Measurements from ENCODE around the gene CACTIN. TPM values are rescaled to one million over a fixed set of nuclear protein-coding genes. Genes with fewer than 3 reads are reported as not detected.
"Not testable (repeated sequence)": the region's sequence is repeated elsewhere in the genome, so short reads cannot be mapped to it uniquely, and the experiment has no call there.

Gene CACTIN
- total RNA-seq, 1 donor from 2014 or later, result 21.6 TPM

GRCh38 chr19:3648037-3648905, 21.7 kb upstream of the CACTIN start:
- DNase-seq (ENCODE audit: low spot score in 2 of 2), result no peak
- no peak for FAIRE-seq

GRCh38 chr19:3647102-3647501, 20.5 kb upstream of the CACTIN start:
- FAIRE-seq; DNase-seq (ENCODE audit: low spot score in 2 of 2): not testable (repeated sequence)

- DNase-seq (ENCODE audit: low spot score in 2 of 2), result no peak
- FAIRE-seq, result no peak
Observed at GRCh38 chr19:3646336-3647092, 19.9 kb upstream of the CACTIN start.

- FAIRE-seq (no peak), DNase-seq (ENCODE audit: low spot score in 2 of 2) (no peak)
Observed at GRCh38 chr19:3645726-3646125, 19.1 kb upstream of the CACTIN start.

GRCh38 chr19:3645067-3645396, 18.4 kb upstream of the CACTIN start:
- DNase-seq (ENCODE audit: low spot score in 2 of 2) (no peak), FAIRE-seq (no peak)

GRCh38 chr19:3644351-3645066, 17.9 kb upstream of the CACTIN start:
- DNase-seq (ENCODE audit: low spot score in 2 of 2) (peak; percentile 79 to 83), FAIRE-seq (peak; percentile 26)

- no peak for DNase-seq (ENCODE audit: low spot score in 2 of 2)
- FAIRE-seq, result no peak
Observed at GRCh38 chr19:3643674-3644313, 17.2 kb upstream of the CACTIN start.

GRCh38 chr19:3642987-3643673, 16.5 kb upstream of the CACTIN start:
- DNase-seq (ENCODE audit: low spot score in 2 of 2) (no peak), FAIRE-seq (no peak)

GRCh38 chr19:3642296-3642695, 15.7 kb upstream of the CACTIN start:
- no peak for FAIRE-seq
- no peak for DNase-seq (ENCODE audit: low spot score in 2 of 2)

- FAIRE-seq (no peak), DNase-seq (ENCODE audit: low spot score in 2 of 2) (no peak)
Observed at GRCh38 chr19:3641515-3642269, 15.1 kb upstream of the CACTIN start.

- FAIRE-seq, result no peak
- no peak for DNase-seq (ENCODE audit: low spot score in 2 of 2)
Observed at GRCh38 chr19:3639479-3639878, 12.9 kb upstream of the CACTIN start.

- no peak for FAIRE-seq
- DNase-seq (ENCODE audit: low spot score in 2 of 2), result no peak
Observed at GRCh38 chr19:3638208-3639193, 11.9 kb upstream of the CACTIN start.

GRCh38 chr19:3637621-3638020, 11.0 kb upstream of the CACTIN start:
- FAIRE-seq, result no peak

GRCh38 chr19:3636962-3637361, 10.4 kb upstream of the CACTIN start:
- DNase-seq (ENCODE audit: low spot score in 2 of 2) (no peak), FAIRE-seq (no peak)

More at GRCh38 chr19:3637621-3638020, 11.0 kb upstream of the CACTIN start:
- DNase-seq (ENCODE audit: low spot score in 2 of 2), result no peak

GRCh38 chr19:3636506-3636905, 9.9 kb upstream of the CACTIN start:
- FAIRE-seq (no peak), DNase-seq (ENCODE audit: low spot score in 2 of 2) (no peak)

GRCh38 chr19:3634496-3635045, 8.0 kb upstream of the CACTIN start:
- FAIRE-seq (no peak), DNase-seq (ENCODE audit: low spot score in 2 of 2) (no peak)

- FAIRE-seq, result no peak
Observed at GRCh38 chr19:3633559-3633988, 7.0 kb upstream of the CACTIN start.

More at GRCh38 chr19:3633559-3633988, 7.0 kb upstream of the CACTIN start:
- DNase-seq (ENCODE audit: low spot score in 2 of 2), result no peak
